GM19438 (cell line): ENCODE measurements around the gene DDX24.

ENCODE experiments used
- ATAC-seq: cut with Tn5 transposase; IDR thresholded peaks from one replicate; pipeline ENCODE4 v1.9.1; 2021; ENCODE audit warnings: low read depth; ENCODE audit not compliant: unreplicated experiment

The DDX24 gene

GRCh38 chr14:94020267-94020666 lies 60.7 kb downstream of the DDX24 start:
- no peak for ATAC-seq

- no peak for ATAC-seq
Observed at GRCh38 chr14:94019329-94019728, 61.7 kb downstream of the DDX24 start.

DNA sequence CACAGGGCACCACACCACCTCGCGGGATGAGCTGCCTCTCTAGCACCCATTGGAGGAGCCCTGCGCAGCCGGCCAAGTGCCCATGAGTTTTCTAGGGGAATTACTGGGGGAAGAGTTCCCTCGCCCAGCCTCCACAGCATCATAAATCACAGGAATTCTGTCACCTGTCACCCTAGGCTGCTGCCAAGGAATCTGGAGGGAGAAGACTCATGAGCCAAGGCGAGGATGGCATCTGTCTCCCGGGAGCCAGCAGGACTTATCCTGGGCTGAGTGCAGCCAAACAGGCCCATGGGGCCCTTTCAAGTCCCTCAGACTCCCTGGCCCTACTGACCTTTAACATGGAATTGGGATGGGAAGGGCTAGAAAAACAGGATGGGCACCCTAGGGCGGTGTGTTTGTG lies 62.7 kb downstream of the DDX24 start:
- ATAC-seq, result no peak

DNA sequence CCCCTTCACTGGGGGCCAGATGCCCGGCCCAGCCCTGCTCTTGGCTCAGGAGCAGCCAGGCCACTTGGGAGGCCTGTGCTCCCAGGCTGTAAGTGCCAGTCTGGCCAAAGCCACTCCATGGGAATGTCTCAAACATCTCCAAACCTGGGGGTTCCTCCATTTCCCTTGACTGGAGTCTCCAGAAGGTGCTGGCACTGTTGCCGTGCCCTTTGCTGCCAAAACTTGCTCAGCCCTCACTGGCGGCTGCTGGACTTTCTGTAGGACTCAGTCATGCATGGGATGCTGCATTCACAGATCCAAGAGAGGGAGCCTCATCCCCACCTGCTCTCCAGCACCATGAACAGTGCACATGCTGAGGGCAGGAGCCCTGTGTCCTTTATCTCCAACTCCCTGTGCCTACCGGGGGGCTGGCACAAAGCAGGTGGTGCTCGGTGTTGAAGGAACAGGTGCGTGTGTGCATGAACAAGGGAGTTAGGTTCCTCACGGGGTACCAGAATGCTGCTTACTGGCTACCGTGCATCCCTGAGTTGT lies 64.5 kb downstream of the DDX24 start:
- ATAC-seq, result no peak

GRCh38 chr14:94015223-94015622 lies 65.8 kb downstream of the DDX24 start:
- ATAC-seq, result no peak

DNA sequence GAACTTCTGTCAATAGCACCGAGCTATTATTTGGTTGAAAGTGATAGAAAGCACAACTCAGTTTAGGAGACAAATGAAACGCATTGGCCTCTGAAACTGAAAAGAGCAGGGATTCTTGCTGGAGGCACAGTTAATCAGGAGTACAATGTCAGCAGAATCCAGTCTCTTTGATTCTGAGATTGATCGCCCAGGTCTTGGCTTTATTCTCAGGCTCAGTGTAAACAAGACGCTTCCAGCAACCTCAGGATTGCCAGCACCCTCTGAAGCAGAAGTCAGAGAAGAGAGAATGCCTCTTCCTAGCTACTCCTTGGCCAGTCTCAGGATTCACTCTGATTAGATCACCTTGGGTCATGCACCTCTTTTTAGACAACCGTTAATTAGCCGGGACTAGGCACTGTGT lies 66.6 kb downstream of the DDX24 start:
- ATAC-seq, result no peak

GRCh38 chr14:94011795-94012194 lies 69.2 kb downstream of the DDX24 start:
- no peak for ATAC-seq

DNA sequence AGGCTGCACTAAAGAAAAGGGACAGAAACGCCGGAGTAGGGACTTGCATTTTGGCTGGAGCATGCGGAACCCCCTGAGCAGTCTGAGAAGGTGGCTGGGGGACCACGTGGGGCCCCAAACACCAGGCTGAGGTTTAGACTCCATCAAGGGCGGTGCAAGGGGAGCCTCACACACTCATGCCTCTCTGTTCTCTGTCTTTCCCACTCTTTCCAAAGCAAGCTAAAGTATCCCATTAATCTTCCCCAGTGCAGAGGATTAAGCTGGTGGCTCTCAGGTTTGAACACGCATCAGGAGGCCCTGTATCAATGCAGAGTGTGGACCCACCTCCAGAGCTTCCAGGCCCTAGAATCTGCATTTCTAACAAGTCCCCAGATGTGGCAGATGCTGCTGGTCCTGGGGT lies 70.4 kb downstream of the DDX24 start:
- no peak for ATAC-seq

GRCh38 chr14:94009767-94010166 lies 71.2 kb downstream of the DDX24 start:
- no peak for ATAC-seq

GRCh38 chr14:94008234-94008633 lies 72.8 kb downstream of the DDX24 start:
- ATAC-seq, result no peak

DNA sequence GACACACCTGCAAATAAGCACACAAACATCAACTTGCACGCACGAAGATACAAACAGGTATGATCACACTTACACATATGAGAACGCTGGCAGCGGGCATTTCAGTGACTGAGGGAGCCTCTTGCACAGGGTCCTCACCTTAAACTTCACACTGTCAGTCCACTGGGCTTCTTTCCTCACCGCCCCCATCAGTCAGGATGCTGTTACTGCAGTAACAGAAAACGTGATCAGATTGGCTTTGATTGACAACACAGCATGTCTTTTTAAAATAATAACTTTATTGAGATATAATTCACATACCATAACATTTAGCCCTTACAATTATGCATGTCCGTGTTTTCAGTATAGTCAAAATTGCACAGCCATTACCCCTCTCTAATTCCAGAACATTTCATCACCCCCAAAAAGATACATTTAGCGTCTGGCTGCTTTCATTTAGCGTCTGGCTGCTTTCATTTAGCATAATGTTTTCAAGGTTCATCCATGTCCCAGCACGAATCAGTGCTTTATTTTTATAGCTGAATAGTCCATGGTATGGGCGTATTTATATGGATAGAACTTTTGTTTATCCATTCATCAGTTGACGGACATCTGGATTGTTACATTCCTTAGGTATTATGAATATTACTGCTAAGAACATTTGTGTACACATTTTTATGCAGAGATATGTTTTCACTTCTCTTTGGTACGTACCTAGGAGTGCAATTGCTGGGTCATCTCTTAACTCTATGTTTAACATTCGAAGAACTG lies 75.5 kb downstream of the DDX24 start:
- no peak for ATAC-seq

GRCh38 chr14:94004015-94004414 lies 77.0 kb downstream of the DDX24 start:
- ATAC-seq, result no peak

GRCh38 chr14:94003397-94003796 lies 77.6 kb downstream of the DDX24 start:
- no peak for ATAC-seq

DNA sequence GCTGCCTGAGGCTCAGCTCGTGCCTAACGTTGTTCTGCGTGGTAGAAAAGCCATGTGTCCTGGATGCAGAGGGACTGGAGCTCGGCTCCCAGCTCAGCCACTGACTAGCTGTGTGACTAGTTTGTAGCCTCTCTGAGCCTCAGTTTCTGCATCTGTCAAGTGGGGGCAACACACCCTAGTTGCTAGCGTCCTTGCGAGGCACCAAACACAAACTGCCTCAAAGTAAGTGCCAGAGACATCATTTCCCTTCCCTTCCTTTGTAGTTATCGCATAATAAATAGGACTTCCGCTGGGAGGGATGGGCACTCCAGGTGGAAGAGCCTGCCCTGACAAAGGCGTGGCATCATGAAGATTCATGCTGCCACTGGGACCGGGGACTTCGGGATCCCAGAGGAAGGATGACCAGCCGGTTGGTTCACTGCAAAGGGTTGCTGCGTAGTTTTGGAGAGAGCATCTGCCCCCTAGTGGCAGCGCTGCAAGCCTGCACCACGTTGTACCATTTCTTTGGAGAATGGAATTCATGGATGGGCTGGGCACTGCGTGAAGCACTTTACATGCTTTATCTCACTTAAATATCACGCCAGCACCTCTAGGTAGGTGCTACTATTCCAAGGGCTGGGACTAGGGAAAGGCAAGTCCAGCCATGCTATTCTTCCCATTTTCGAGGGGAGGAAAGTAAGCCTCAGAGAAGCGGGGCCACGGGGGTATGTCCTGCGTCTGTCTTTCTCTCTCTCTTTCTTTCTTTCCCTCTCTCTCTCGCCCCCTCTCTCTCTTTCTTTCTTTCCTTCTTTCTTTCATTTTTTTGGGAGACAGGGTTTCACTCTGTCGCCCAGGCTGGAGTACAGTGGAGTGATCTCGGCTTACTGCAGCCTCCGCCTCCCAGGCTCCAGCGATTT lies 79.3 kb downstream of the DDX24 start:
- peak; percentile 69 for ATAC-seq

- ATAC-seq, result no peak
Observed at GRCh38 chr14:94001016-94001415, 80.0 kb downstream of the DDX24 start.

- ATAC-seq, result no peak
Observed at GRCh38 chr14:94000267-94000666, 80.7 kb downstream of the DDX24 start.

DNA sequence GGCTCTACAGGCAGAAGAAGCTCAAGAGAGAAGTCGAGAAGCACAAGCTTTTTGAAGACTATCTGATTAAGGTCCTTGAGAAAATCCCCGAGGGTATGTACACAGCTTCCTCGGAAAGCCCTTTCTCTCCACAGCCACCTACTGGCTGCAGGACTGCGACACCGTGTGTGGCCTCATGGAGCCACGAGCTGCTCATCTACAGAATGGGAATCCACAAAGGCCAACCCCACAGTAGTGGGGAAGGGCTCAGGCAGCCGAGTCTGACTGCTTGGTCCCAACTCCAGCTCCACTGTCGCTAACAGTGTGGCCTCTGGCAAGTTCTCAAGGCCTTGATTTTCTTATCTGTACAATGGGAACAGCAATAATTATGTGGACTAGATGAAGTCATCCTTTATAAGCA lies 81.4 kb downstream of the DDX24 start:
- no peak for ATAC-seq

DNA sequence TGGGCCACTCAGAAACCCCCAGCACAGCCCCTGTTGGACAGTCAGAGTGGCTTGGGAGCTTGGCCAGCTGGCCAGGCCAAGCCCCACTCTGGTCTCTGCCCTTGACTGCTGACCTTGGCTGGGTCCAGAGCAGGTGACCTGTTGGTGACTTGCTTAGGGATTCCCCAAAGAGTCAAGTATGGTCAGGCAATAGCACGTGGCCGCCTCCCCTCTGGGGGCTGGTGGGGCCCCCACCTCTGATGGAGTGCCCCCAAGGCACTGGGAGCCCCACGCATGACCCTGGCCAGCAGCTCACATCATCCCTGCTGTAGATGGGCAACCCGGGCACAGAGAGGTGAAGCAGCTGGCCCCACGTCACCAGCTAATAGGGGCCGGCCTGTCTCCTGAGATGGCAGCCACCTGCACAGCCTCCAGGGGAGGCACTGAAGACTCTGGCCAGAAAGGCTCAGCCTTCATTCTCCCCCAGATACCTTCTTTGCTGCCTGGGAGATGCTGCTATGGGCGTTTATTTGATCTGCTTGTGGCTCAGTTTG lies 82.1 kb downstream of the DDX24 start:
- ATAC-seq, result no peak
